ENCODE measurements around the gene RHCE.
"Not testable (repeated sequence)": the region's sequence is repeated elsewhere in the genome, so short reads cannot be mapped to it uniquely, and the experiment has no call there.

RHCE gene

DNA sequence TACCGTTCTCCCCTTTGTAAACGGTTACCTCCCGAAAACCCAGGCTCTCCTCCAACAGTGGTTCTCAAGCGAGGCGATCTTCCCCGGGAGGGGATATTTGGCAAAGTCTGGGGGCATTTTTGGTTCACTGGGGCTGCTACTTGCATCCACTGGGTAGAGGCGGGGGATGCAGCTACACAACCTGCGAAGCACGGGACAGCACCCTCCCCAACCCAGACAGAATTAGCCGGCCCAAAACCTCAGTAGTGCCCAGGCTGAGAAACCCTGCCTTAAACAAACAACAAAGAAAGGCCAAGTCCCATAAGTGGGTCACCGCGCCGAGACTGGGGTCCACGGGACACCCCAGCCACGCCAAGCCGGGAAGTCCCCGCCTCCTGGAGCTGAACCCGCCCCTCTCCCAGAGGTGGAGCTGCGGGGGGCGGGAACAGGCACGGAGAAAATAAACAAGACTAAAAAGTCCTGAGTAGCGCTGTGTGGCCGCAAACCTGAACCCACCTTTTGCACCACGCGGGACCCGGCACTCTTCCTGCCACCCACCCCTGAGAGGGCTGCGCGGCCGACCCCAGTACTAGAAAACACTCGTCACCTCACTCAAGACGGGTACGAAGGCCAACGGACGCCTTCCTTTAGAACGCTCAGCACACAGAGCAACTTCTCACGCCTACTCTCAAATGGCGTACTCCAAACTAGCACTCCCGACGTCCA is 83.0 kb downstream of the RHCE start:
- WGBS: under 1% methylated on average over 13 of the region's 39 CpGs
- not testable (repeated sequence) for H3K27me3 ChIP-seq (ENCODE audit: insufficient read depth, low read length); H3K36me3 ChIP-seq (ENCODE audit: insufficient read depth, low read length); H3K4me1 ChIP-seq (ENCODE audit: insufficient read depth, low read length); H3K9me3 ChIP-seq (ENCODE audit: insufficient read depth, low read depth, low read length)
- Histone ChIP-seq H3K4me3 (ENCODE audit: low read length) (peak overlapping the region; percentile 95), H3K9ac (ENCODE audit: low read depth, low read length) (peak overlapping the region; percentile 47; the same call in 1 of the 2 replicates), H3K27ac (ENCODE audit: low read depth, low read length) (peak overlapping the region; percentile 80; the same call in 1 of the 2 replicates)

DNA sequence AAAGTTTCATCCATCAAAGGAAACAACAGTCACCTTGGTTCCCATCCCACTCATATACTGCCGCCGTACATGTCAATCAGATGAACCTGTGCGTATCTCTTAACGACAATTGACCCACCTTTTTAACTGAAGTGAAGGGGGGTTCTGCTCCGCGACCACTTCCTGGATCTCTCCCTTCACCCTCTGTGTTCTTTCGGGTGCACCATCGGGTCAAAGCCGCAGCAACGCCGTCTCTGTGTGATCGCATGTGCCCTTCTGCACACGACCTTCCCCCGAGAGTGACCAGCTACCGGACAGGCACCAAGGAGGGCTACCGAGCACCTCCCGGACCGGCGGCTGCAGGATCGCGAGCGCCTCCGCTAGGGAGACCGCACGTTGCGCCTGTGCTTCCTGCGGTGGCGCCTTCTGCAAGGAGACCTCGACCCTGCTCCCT is 83.7 kb downstream of the RHCE start:
- H3K36me3 ChIP-seq (ENCODE audit: insufficient read depth, low read length); H3K27ac ChIP-seq (ENCODE audit: low read depth, low read length); H3K9ac ChIP-seq (ENCODE audit: low read depth, low read length); H3K9me3 ChIP-seq (ENCODE audit: insufficient read depth, low read depth, low read length); H3K4me1 ChIP-seq (ENCODE audit: insufficient read depth, low read length); H3K27me3 ChIP-seq (ENCODE audit: insufficient read depth, low read length): not testable (repeated sequence)
- peak overlapping the region; percentile 63 for H3K4me3 ChIP-seq (ENCODE audit: low read length)
- WGBS: under 1% methylated on average over 24 of the region's 29 CpGs

DNA sequence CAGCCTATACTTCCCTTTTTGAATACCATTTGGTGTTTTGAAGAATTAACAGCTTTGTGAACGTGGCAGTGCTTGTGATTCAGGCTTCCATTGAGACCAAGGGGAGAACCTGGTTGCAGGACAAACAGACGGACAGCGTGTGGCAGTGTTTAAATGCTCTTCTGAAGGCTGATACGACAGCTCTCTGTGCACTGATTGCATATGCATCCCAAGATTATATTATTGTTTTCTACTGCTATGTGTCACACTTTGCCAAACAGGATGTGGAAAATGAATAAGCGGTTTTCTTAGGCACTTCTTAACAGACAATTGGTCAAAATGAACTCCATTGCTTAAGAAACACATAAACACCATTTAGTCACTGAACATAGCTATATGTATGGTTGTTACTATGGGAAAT is 90.7 kb downstream of the RHCE start:
- not testable (repeated sequence) for H3K4me1 ChIP-seq (ENCODE audit: insufficient read depth, low read length); H3K27ac ChIP-seq (ENCODE audit: low read depth, low read length); H3K4me3 ChIP-seq (ENCODE audit: low read length); H3K9ac ChIP-seq (ENCODE audit: low read depth, low read length); H3K27me3 ChIP-seq (ENCODE audit: insufficient read depth, low read length); H3K9me3 ChIP-seq (ENCODE audit: insufficient read depth, low read depth, low read length); H3K36me3 ChIP-seq (ENCODE audit: insufficient read depth, low read length)
- 74% methylated on average over 4 of the region's 5 CpGs for WGBS

DNA sequence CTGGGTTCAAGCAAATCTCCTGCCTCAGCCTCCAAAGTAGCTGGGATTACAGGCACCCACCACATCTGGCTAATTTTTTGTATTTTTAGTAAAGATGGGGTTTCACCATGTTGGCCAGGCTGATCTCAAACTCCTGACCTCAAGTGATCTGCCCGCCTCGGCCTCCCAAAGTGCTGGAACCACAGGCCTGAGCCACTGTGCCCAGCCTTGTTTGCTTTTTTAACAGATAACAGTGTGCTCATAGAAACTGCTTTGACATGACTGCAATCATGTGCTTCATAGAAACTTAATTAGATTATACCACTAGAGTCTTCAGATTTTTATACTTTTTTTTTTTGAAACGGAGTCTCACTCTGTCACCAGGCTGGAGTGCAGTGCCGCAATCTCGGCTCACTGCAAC is 91.3 kb downstream of the RHCE start:
- not testable (repeated sequence) for H3K36me3 ChIP-seq (ENCODE audit: insufficient read depth, low read length); H3K27me3 ChIP-seq (ENCODE audit: insufficient read depth, low read length); H3K9me3 ChIP-seq (ENCODE audit: insufficient read depth, low read depth, low read length); H3K9ac ChIP-seq (ENCODE audit: low read depth, low read length); H3K4me1 ChIP-seq (ENCODE audit: insufficient read depth, low read length); H3K27ac ChIP-seq (ENCODE audit: low read depth, low read length); H3K4me3 ChIP-seq (ENCODE audit: low read length)
- WGBS: 93% methylated on average over 5 of the region's 5 CpGs

DNA sequence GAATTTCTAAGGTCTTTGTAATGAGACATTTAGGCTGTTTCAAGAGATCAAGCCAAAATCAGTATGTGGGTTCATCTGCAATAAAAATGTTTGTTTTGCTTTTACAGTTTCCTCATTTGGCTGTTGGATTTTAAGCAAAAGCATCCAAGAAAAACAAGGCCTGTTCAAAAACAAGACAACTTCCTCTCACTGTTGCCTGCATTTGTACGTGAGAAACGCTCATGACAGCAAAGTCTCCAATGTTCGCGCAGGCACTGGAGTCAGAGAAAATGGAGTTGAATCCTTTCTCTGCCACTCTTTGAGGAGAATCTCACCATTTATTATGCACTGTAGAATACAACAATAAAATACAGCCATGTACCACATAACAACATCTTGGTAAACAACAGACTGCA is 91.8 kb downstream of the RHCE start:
- not testable (repeated sequence) for H3K4me1 ChIP-seq (ENCODE audit: insufficient read depth, low read length); H3K27me3 ChIP-seq (ENCODE audit: insufficient read depth, low read length); H3K9ac ChIP-seq (ENCODE audit: low read depth, low read length); H3K27ac ChIP-seq (ENCODE audit: low read depth, low read length); H3K36me3 ChIP-seq (ENCODE audit: insufficient read depth, low read length); H3K4me3 ChIP-seq (ENCODE audit: low read length); H3K9me3 ChIP-seq (ENCODE audit: insufficient read depth, low read depth, low read length)
- 100% methylated on average over 4 of the region's 4 CpGs for WGBS

DNA sequence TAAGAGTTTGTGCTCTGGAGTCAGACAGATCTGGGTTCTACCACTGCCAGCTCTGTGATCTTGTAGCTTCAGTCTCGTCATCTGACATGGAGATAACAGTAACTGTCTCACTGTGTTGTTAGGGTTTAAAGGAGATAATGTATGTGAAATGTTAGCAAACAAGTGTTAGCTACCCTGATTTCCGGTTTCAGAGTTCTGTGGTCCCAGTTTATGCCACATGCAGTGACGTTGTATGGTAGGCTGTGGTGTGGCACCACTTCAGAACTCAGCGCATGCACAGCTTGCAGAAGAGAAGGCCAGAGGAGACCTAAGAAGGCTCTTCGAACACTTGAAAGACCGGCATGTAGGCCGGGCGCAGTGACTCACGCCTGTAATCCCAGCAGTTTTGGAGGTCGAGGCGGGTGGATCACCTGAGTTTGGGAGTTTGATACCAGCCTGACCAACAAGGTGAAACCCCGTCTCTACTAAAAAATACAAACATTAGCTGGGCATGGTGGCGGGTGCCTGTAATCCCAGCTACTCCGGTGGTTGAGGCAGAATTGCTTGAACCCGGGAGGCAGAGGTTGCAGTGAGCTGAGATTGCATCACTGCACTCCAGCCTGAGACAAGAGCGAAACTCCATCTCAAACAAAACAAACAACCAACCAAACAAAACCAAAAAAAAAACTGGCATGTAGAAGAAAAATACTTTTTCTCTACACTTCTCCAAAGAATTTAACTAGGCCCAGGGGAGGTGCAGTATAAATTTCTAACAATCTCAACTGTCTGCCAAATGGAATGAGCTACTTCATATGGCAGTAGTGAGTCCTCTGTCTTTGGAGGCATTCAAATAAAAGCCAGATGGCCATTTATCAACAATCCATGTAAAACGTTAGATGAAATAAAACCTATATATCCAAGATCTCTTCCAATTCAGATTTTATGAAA is 92.5 kb downstream of the RHCE start:
- H3K4me3 ChIP-seq (ENCODE audit: low read length); H3K4me1 ChIP-seq (ENCODE audit: insufficient read depth, low read length); H3K36me3 ChIP-seq (ENCODE audit: insufficient read depth, low read length); H3K27ac ChIP-seq (ENCODE audit: low read depth, low read length); H3K9me3 ChIP-seq (ENCODE audit: insufficient read depth, low read depth, low read length); H3K27me3 ChIP-seq (ENCODE audit: insufficient read depth, low read length); H3K9ac ChIP-seq (ENCODE audit: low read depth, low read length): not testable (repeated sequence)
- WGBS: no CpG with 5 or more reads among the region's 17 CpGs

DNA sequence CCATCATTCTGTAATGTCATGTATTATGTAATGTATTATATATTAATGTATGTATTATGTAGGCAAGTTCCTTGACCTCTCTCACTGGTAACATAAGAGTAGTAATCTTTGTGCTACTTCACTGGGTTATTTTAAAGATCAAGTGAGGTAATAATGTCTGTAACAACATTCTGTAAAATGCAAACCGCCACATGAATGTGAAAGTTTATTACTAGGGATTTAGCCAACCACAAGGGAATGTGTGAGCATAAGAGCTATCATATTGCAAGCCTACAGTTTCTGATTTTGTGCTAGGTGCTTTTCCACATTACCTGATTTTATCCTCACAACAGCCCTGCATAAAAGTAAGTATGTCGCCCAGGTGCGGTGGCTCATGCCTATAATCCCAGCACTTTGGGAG is 96.2 kb downstream of the RHCE start:
- H3K9ac ChIP-seq (ENCODE audit: low read depth, low read length); H3K9me3 ChIP-seq (ENCODE audit: insufficient read depth, low read depth, low read length): not testable (repeated sequence)
- WGBS: 83% methylated on average over 1 of the region's 3 CpGs

DNA sequence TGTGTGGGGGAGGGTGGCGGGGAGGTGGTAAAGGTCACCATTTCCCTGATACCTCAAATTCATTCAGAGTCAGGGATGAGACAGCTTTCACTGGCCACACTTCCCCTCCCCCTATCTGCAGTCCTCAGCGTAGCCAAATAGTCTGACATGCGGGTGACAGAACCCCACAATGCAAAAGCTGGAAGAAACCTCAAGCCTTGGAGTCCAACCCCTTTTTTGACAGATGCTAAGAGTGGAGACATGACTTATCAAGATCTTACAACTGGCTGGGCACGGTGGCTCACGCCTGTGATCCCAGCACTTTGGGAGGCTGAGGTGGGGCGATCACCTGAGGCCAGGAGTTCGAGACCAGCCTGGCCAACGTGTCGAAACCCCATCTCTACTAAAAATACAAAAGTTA is 98.5 kb downstream of the RHCE start:
- H3K4me3 ChIP-seq (ENCODE audit: low read length); H3K9ac ChIP-seq (ENCODE audit: low read depth, low read length); H3K36me3 ChIP-seq (ENCODE audit: insufficient read depth, low read length); H3K27ac ChIP-seq (ENCODE audit: low read depth, low read length); H3K9me3 ChIP-seq (ENCODE audit: insufficient read depth, low read depth, low read length); H3K4me1 ChIP-seq (ENCODE audit: insufficient read depth, low read length); H3K27me3 ChIP-seq (ENCODE audit: insufficient read depth, low read length): not testable (repeated sequence)
- WGBS: 67% methylated on average over 4 of the region's 9 CpGs

More for the DNA sequence above, 96.2 kb downstream of the RHCE start:
- not testable (repeated sequence) for H3K27me3 ChIP-seq (ENCODE audit: insufficient read depth, low read length); H3K36me3 ChIP-seq (ENCODE audit: insufficient read depth, low read length); H3K4me3 ChIP-seq (ENCODE audit: low read length); H3K4me1 ChIP-seq (ENCODE audit: insufficient read depth, low read length); H3K27ac ChIP-seq (ENCODE audit: low read depth, low read length)

DNA sequence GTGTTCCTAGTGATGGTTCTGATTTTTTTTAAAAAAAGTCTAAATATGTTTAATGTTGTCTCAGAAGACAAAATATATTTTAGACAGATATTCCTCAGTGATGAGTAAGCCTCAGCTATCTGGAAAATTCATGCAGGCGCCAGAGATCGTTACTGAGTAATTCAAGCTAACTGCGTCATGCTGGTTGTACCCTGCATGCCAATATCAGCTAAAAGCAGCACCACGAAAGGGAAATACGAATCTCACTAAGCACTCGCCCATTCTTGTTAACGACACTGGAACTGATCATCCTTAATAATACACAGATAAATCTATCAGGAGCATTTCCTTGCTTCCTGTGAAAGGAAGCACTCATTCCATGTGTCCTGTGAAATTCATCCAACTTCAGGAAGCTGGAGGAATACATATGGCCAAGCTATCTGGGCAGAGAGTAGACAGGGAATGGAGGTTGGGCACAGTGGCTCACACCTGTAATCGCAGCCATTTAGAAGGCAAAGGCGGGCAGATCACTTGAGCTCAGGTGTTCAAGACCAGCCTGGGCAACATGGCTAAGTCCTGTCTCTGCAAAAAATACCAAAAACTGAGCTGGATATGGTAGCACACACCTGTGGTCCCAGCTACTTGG is 100.2 kb downstream of the RHCE start:
- H3K9ac ChIP-seq (ENCODE audit: low read depth, low read length); H3K27ac ChIP-seq (ENCODE audit: low read depth, low read length); H3K4me3 ChIP-seq (ENCODE audit: low read length); H3K4me1 ChIP-seq (ENCODE audit: insufficient read depth, low read length); H3K36me3 ChIP-seq (ENCODE audit: insufficient read depth, low read length); H3K9me3 ChIP-seq (ENCODE audit: insufficient read depth, low read depth, low read length); H3K27me3 ChIP-seq (ENCODE audit: insufficient read depth, low read length): not testable (repeated sequence)
- 93% methylated on average over 9 of the region's 9 CpGs for WGBS

DNA sequence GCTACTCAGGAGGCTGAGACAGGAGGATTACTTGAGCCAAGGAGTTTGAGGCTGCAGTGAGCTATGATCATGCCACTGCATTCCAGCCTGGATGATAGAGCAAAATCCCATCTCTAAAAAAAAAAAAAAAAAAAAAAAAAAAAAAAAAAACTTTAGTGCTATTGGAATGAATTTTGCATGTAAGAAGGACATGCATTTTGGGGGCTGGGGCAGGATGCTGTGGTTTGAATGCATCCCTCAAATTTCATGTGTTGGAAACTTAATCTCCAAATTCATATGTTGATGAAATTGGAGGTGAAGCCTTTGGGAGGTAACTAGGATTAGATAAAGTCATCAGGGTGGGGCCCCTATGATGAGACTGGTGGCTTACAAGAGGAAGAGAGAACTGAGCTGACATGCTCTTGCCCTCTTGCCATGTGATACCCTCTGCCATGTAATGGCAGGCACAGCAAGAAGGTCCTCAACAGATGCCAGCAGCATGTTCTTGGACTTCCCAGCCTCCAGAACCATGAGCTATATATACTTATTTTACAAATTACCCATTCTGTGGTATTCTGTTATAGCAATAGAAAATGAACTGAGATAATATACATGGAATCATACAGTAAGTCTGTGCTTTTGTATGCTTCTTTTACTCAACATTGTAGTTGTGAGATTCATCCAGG is 107.7 kb downstream of the RHCE start:
- not testable (repeated sequence) for H3K36me3 ChIP-seq (ENCODE audit: insufficient read depth, low read length); H3K9me3 ChIP-seq (ENCODE audit: insufficient read depth, low read depth, low read length); H3K9ac ChIP-seq (ENCODE audit: low read depth, low read length); H3K27ac ChIP-seq (ENCODE audit: low read depth, low read length); H3K4me3 ChIP-seq (ENCODE audit: low read length); H3K4me1 ChIP-seq (ENCODE audit: insufficient read depth, low read length); H3K27me3 ChIP-seq (ENCODE audit: insufficient read depth, low read length)
